Activated naive CD8-positive, alpha-beta T cell treated with anti-CD3 and anti-CD28 coated beads for 36 hours (primary cell): ENCODE data around the gene PARP3. TPM values are rescaled to one million over a fixed set of nuclear protein-coding genes. Genes with fewer than 3 reads are reported as not detected.
"Not testable (repeated sequence)": the region's sequence is repeated elsewhere in the genome, so short reads cannot be mapped to it uniquely, and the experiment has no call there.

ENCODE experiments used
- DNase-seq: peaks from one replicate; pipeline ENCODE4 v3.0.0; 2021
- H3K27ac Mint-ChIP-seq: one replicate; pipeline ENCODE4 v1.8.0; 2022; ENCODE audit warnings: mild to moderate bottlenecking, moderate library complexity, mixed read lengths
- H3K27me3 Mint-ChIP-seq: one replicate; pipeline ENCODE4 v1.8.0; 2022; ENCODE audit warnings: mild to moderate bottlenecking, mixed read lengths
- H3K36me3 Mint-ChIP-seq: one replicate; pipeline ENCODE4 v1.8.0; 2021; ENCODE audit warnings: mild to moderate bottlenecking, mixed read lengths
- H3K4me1 Mint-ChIP-seq: one replicate; pipeline ENCODE4 v1.8.0; 2021; ENCODE audit warnings: mixed read lengths
- H3K4me3 Mint-ChIP-seq: one replicate; pipeline ENCODE4 v1.8.0; 2022; ENCODE audit warnings: mild to moderate bottlenecking, moderate library complexity, mixed read lengths
- H3K9me3 Mint-ChIP-seq: one replicate; pipeline ENCODE4 v1.8.0; 2022; ENCODE audit warnings: mixed read lengths
- total RNA-seq, 2 experiments: library from RNA; stranded (reverse); gene quantifications; one replicate each; pipeline ENCODE4 v1.2.3, GENCODE V29; 2021

PARP3 gene
- total RNA-seq, 2 experiments from 2014 or later: 13.9 to 15.6 TPM

GRCh38 chr3:51978143-51978502 lies 36.0 kb downstream of the PARP3 start:
- Mint-ChIP-seq H3K4me3 (no peak overlapping the region), H3K4me1 (peaks cover 32% of the 10 kb centered on the region), H3K27me3 (no peaks in the 10 kb centered on the region), H3K9me3 (no peaks in the 10 kb centered on the region), H3K36me3 (peaks cover 1% of the 10 kb centered on the region), H3K27ac (no peak overlapping the region)
- no peak for DNase-seq

GRCh38 chr3:51980253-51980652 lies 38.1 kb downstream of the PARP3 start:
- Mint-ChIP-seq H3K27ac (no peak overlapping the region), H3K36me3 (no peaks in the 10 kb centered on the region), H3K27me3 (no peaks in the 10 kb centered on the region), H3K4me3 (no peak overlapping the region), H3K4me1 (peaks cover 31% of the 10 kb centered on the region), H3K9me3 (no peaks in the 10 kb centered on the region)
- no peak for DNase-seq

GRCh38 chr3:51982352-51982837 lies 40.2 kb downstream of the PARP3 start:
- peak; percentile 56 for DNase-seq
- peaks cover 18% of the 10 kb centered on the region for H3K4me1 Mint-ChIP-seq
- H3K27me3 Mint-ChIP-seq: no peaks in the 10 kb centered on the region
- H3K4me3 Mint-ChIP-seq: peak overlapping the region; percentile 88
- no peaks in the 10 kb centered on the region for H3K9me3 Mint-ChIP-seq
- no peaks in the 10 kb centered on the region for H3K36me3 Mint-ChIP-seq
- peak overlapping the region; percentile 89 for H3K27ac Mint-ChIP-seq

- no peaks in the 10 kb centered on the region for H3K9me3 Mint-ChIP-seq
- H3K27ac Mint-ChIP-seq: peak within 1 kb of the TSS; percentile 89
- H3K4me3 Mint-ChIP-seq: peak within 1 kb of the TSS; percentile 88
- H3K27me3 Mint-ChIP-seq: no peaks in the 10 kb centered on the region
- peak; percentile 91 for DNase-seq
- no peaks in the 10 kb centered on the region for H3K36me3 Mint-ChIP-seq
- peaks cover 15% of the 10 kb centered on the region for H3K4me1 Mint-ChIP-seq
Observed at GRCh38 chr3:51982838-51983577, 40.8 kb downstream of the PARP3 start, which contains the start of gene ACY1. ACY1 (plus strand) TSS chr3:51983535; CDS start chr3:51984065, 530 bp downstream.

- H3K4me1 Mint-ChIP-seq: peaks cover 16% of the 10 kb centered on the region
- H3K27ac Mint-ChIP-seq: peak overlapping the region; percentile 89
- no peaks in the 10 kb centered on the region for H3K36me3 Mint-ChIP-seq
- no peak for DNase-seq
- peak overlapping the region; percentile 88 for H3K4me3 Mint-ChIP-seq
- H3K9me3 Mint-ChIP-seq: no peaks in the 10 kb centered on the region
- H3K27me3 Mint-ChIP-seq: no peaks in the 10 kb centered on the region
Observed at GRCh38 chr3:51983578-51984268, 41.6 kb downstream of the PARP3 start.

GRCh38 chr3:51984269-51984647 lies 42.1 kb downstream of the PARP3 start:
- Mint-ChIP-seq H3K36me3 (no peaks in the 10 kb centered on the region), H3K4me3 (peak overlapping the region; percentile 88), H3K27ac (peak overlapping the region; percentile 89), H3K27me3 (no peaks in the 10 kb centered on the region), H3K4me1 (peaks cover 19% of the 10 kb centered on the region), H3K9me3 (no peaks in the 10 kb centered on the region)
- DNase-seq: no peak

- no peak for DNase-seq
- no peaks in the 10 kb centered on the region for H3K36me3 Mint-ChIP-seq
- no peaks in the 10 kb centered on the region for H3K27me3 Mint-ChIP-seq
- peak overlapping the region; percentile 54 for H3K27ac Mint-ChIP-seq
- H3K9me3 Mint-ChIP-seq: no peaks in the 10 kb centered on the region
- H3K4me1 Mint-ChIP-seq: peaks cover 19% of the 10 kb centered on the region
- H3K4me3 Mint-ChIP-seq: no peak overlapping the region
Observed at GRCh38 chr3:51985063-51985462, 42.9 kb downstream of the PARP3 start.

- H3K27ac Mint-ChIP-seq: no peak overlapping the region
- H3K27me3 Mint-ChIP-seq: no peaks in the 10 kb centered on the region
- no peaks in the 10 kb centered on the region for H3K9me3 Mint-ChIP-seq
- H3K4me1 Mint-ChIP-seq: peaks cover 20% of the 10 kb centered on the region
- H3K4me3 Mint-ChIP-seq: no peak overlapping the region
- H3K36me3 Mint-ChIP-seq: peaks cover 2% of the 10 kb centered on the region
- no peak for DNase-seq
Observed at GRCh38 chr3:51986010-51986947, 44.1 kb downstream of the PARP3 start.

GRCh38 chr3:51987568-51987967 lies 45.4 kb downstream of the PARP3 start:
- H3K4me3 Mint-ChIP-seq: no peak overlapping the region

GRCh38 chr3:51988286-51989146 lies 46.4 kb downstream of the PARP3 start:
- Mint-ChIP-seq H3K9me3 (no peaks in the 10 kb centered on the region), H3K27ac (no peak overlapping the region), H3K27me3 (peaks cover 3% of the 10 kb centered on the region), H3K36me3 (peaks cover 23% of the 10 kb centered on the region), H3K4me1 (peaks cover 23% of the 10 kb centered on the region), H3K4me3 (no peak overlapping the region)
- DNase-seq: no peak

More at GRCh38 chr3:51987568-51987967, 45.4 kb downstream of the PARP3 start:
- no peaks in the 10 kb centered on the region for H3K9me3 Mint-ChIP-seq
- no peak for DNase-seq
- H3K36me3 Mint-ChIP-seq: peaks cover 15% of the 10 kb centered on the region
- H3K27ac Mint-ChIP-seq: no peak overlapping the region
- no peaks in the 10 kb centered on the region for H3K27me3 Mint-ChIP-seq
- H3K4me1 Mint-ChIP-seq: peaks cover 20% of the 10 kb centered on the region

- Mint-ChIP-seq H3K27ac (peak overlapping the region; percentile 83), H3K4me1 (peaks cover 28% of the 10 kb centered on the region), H3K36me3 (peaks cover 44% of the 10 kb centered on the region)
- not testable (repeated sequence) for H3K27me3 Mint-ChIP-seq, DNase-seq, H3K4me3 Mint-ChIP-seq, H3K9me3 Mint-ChIP-seq
Observed at GRCh38 chr3:51990501-51990971, 48.4 kb downstream of the PARP3 start.

GRCh38 chr3:51992017-51992682 lies 50.0 kb downstream of the PARP3 start:
- DNase-seq: no peak
- Mint-ChIP-seq H3K4me3 (peak overlapping the region; percentile 100), H3K4me1 (peaks cover 28% of the 10 kb centered on the region), H3K27ac (peak overlapping the region; percentile 83), H3K9me3 (no peaks in the 10 kb centered on the region), H3K36me3 (peaks cover 47% of the 10 kb centered on the region), H3K27me3 (peaks cover 3% of the 10 kb centered on the region)

- Mint-ChIP-seq H3K4me1 (peaks cover 28% of the 10 kb centered on the region), H3K27ac (peak overlapping the region; percentile 99), H3K36me3 (peaks cover 47% of the 10 kb centered on the region), H3K4me3 (peak overlapping the region; percentile 100)
- not testable (repeated sequence) for H3K27me3 Mint-ChIP-seq, DNase-seq, H3K9me3 Mint-ChIP-seq
Observed at GRCh38 chr3:51993657-51994056, 51.5 kb downstream of the PARP3 start.
